Measurements from ENCODE around the gene OXGR1.

- TF ChIP-seq POLR2A (IDR thresholded peaks at IDR 0.05; ENCODE audit: low read depth, low read length) (no peak), EZH2 (IDR thresholded peaks at IDR 0.05; ENCODE audit: borderline replicate concordance, low read depth, low read length, severe bottlenecking) (no peak), JUN (IDR thresholded peaks at IDR 0.05; ENCODE audit: borderline replicate concordance, insufficient read depth, insufficient read length, low read depth) (no peak), CTCF (IDR thresholded peaks at IDR 0.05; ENCODE audit: extremely low read depth in 1 of 2, insufficient read depth in 1 of 2, low read depth in 1 of 2, low read length in 2 of 2) (no peak), POLR2AphosphoS5 (IDR thresholded peaks at IDR 0.05; ENCODE audit: insufficient read depth, low read depth, low read length) (no peak), GATA2 (IDR thresholded peaks at IDR 0.05; ENCODE audit: insufficient read depth, insufficient read length, low read depth, low read length) (no peak), MYC (IDR thresholded peaks at IDR 0.05; ENCODE audit: low read depth, low read length) (no peak), MAX (IDR thresholded peaks at IDR 0.05; ENCODE audit: insufficient read depth, insufficient read length) (no peak), FOS (IDR thresholded peaks at IDR 0.05; ENCODE audit: borderline replicate concordance, insufficient read depth, low read length) (no peak)
Observed at GRCh38 chr13:96998051-96998450, 3.8 kb upstream of the OXGR1 start.
